Stimulated activated CD4-positive, alpha-beta T cell treated with anti-CD3 and anti-CD28 coated beads, TNF-alpha, amount 100 ng/mL, for 24 hours (primary cell): Measurements from ENCODE around the gene LIN37.
"Not testable (repeated sequence)": the region's sequence is repeated elsewhere in the genome, so short reads cannot be mapped to it uniquely, and the experiment has no call there.

ENCODE experiments used
- DNase-seq, 3 experiments: peaks; one replicate each; pipeline ENCODE4 v3.0.0-alpha.2; 2020; ENCODE audit warnings: low read depth in 3 of 3

LIN37 gene

GRCh38 chr19:35789195-35789977, 41.0 kb downstream of the LIN37 start:
- no peak for DNase-seq

- no peak for DNase-seq
These were observed 41.9 kb downstream of the LIN37 start for GRCh38 chr19:35789978-35790944.

DNA sequence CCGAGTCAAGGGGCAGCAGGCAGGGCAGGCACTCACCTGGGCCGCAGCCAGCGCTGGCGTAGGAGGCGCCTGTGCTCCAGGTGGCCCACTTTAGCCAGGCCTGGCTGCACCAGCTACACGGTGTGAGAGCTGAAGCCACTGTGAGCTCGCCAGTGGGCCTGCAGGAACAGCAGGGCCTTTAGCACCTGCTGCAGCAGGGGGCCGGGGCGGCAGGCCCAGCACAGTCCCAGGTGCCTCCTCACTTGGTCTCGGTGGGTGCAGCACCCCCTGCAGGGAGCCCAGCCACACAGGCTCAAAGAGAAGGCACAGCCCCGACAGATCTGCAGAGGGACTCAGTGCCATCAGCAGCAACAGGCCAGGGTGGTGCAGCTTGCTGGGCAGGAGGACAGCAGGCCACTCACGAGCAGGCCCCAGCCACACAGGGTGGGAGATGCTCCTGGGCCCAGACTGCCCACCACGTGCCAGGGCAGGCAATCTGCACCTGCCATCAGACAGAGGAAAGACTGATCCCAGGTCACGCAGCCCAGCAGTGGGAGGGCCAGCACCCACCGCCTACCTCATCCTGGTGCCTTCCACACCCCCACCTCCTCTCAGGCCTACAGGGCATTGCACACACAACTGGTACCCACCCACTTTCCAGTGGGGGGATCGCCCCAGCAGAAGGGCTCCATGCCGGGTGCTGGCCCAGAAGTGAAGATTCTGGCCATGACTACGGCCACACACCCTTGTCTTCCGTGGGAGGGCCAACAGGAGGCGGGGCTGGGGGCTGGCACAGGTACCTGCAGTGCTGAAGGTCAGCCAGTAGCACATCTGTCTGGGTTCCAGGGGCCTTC, 42.8 kb downstream of the LIN37 start:
- DNase-seq: no peak

GRCh38 chr19:35791814-35792279, 43.5 kb downstream of the LIN37 start:
- DNase-seq: no peak

- no peak for DNase-seq
These were observed 43.9 kb downstream of the LIN37 start for GRCh38 chr19:35792312-35792711.

DNA sequence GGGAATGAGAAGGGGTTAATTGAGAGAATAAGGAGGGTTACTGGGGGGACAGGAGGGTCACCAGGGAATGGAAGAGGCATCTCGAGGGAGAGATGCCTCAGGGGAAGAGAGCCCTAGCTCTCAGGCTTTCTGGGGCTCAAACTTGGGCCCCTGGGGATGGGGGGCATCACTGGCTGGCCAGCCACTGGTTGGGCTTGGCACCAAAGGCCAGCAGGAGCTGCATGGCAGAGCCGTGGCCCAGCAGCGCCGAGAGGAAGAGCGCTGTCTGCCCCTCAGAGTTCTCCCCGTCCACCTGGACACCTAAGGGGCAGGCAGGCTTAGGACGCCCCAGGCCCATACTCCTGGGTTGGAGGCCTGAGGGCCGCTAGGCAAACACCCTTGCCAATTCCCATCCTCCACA, 44.5 kb downstream of the LIN37 start:
- no peak for DNase-seq

GRCh38 chr19:35793381-35794165, 45.2 kb downstream of the LIN37 start:
- no peak for DNase-seq

GRCh38 chr19:35795564-35795963, 47.2 kb downstream of the LIN37 start:
- DNase-seq: not testable (repeated sequence)

- no peak for DNase-seq
These were observed 48.5 kb downstream of the LIN37 start for GRCh38 chr19:35796645-35797542.

DNA sequence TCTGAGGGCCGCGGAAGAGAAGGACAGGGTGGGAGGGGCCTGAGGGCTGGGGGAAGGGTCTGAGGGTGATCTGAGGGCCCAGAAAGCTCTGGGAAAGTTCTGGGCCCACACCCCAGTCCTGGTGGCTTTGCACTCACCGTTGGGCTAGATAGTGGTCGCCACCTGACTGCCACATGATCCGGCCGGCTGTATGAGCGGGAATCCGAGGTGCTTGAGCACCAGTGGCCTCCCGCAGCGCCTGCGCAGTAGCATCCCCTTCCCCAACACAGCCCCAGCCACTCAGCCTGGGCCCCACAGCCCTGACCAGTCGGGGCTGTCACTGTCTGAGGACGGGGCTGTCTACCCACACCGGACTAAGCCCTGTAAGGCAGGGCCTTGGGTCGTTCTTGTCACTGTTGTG, 49.3 kb downstream of the LIN37 start:
- DNase-seq: peak in 1 of 3 experiments; percentile 12

DNA sequence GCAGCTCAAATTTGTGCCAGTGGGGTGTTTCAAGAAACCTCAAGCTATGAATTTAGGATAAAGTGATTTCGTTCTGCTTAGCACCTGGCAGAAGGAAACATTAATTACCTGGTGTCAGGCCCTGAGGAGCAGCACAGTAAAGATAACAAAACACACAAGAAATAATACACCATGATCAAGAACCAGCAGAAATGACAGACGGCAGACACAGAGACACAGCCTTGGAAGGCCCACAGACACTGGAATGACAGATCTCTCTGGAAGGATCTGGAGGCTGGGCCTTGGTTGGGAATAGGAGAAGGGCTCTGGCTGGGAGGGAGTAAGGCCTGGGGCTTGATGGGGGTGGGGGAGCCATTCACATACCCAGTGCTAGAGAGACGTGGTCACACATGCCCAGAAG, 53.5 kb downstream of the LIN37 start:
- DNase-seq: no peak
